Kidney (tissue), 14 donors: Measurements from ENCODE around the gene RPS6KB2. TPM values are rescaled to one million over a fixed set of nuclear protein-coding genes. Genes with fewer than 3 reads are reported as not detected.

Experiments
- DNase-seq, 5 donors: peaks; one replicate each; pipeline ENCODE4 v3.0.0-alpha.2; 2013 to 2020
- FAIRE-seq: peaks from 2 replicates; lab custom pipeline; 2012; peaks lifted over from hg19 to GRCh38; lab: Jason Lieb, UNC
- H3K27ac ChIP-seq, 2 donors: one replicate each; pipeline ENCODE4 v1.7.0; 2013; ENCODE audit warnings: low read depth in 2 of 2, low read length in 2 of 2, inconsistent platforms in 1 of 2
- H3K27me3 ChIP-seq: one replicate; pipeline ENCODE4 v1.7.1; 2013; ENCODE audit warnings: low read length, inconsistent platforms; ENCODE audit not compliant: control insufficient read depth, insufficient read depth
- H3K36me3 ChIP-seq, 3 donors: one replicate each; pipeline versions ENCODE4 v1.7.0 to v1.7.1; 2013; ENCODE audit warnings: low read length in 3 of 3, control low read depth in 1 of 3, inconsistent platforms in 1 of 3; ENCODE audit not compliant: insufficient read depth in 3 of 3, control insufficient read depth in 2 of 3
- H3K4me1 ChIP-seq, 3 donors: one replicate each; pipeline versions ENCODE4 v1.7.0 to v1.7.1; 2013; ENCODE audit warnings: low read length in 3 of 3, inconsistent platforms in 1 of 3, low read depth in 1 of 3; ENCODE audit not compliant: control insufficient read depth in 2 of 3, insufficient read depth in 2 of 3
- H3K4me3 ChIP-seq, 3 donors: one replicate each; pipeline versions ENCODE4 v1.7.0 to v1.8.1; 2013; ENCODE audit warnings: low read length in 3 of 3, control low read depth in 1 of 3, inconsistent platforms in 1 of 3
- H3K9ac ChIP-seq, 3 donors: one replicate each; pipeline versions ENCODE4 v1.7.0 to v1.7.1; 2013; ENCODE audit warnings: low read length in 3 of 3, control low read depth in 1 of 3, inconsistent platforms in 1 of 3
- H3K9me3 ChIP-seq, 3 donors: one replicate each; pipeline versions ENCODE4 v1.7.0 to v1.7.1; 2013; ENCODE audit warnings: low read length in 3 of 3, control low read depth in 1 of 3, inconsistent platforms in 1 of 3; ENCODE audit not compliant: control insufficient read depth in 2 of 3, insufficient read depth in 1 of 3
- intact Hi-C: fragments of 100-400 bp; cut with DNase I; formaldehyde crosslinking; loops from one replicate; pipeline ENCODE4 v1.11.1; 2022
- polyA plus RNA-seq: library from polyadenylated mRNA; stranded (reverse); fragments of 350-450 nt; fragmentation: Illumina TruSeq; extraction: RNeasy Lipid Tissue Mini Kit (QIAGEN cat#74804); gene quantifications from one replicate; pipeline ENCODE4 v1.2.3, GENCODE V29; 2014; ENCODE audit warnings: low read depth, low replicate concordance; ENCODE audit not compliant: insufficient read depth
- total RNA-seq: library from RNA; stranded (reverse); fragmentation: NEBNext Ultra II Directional; extraction: Animal tissue kit (Norgen Biotek cat#: 25700); gene quantifications from one replicate; pipeline ENCODE4 v1.2.1, GENCODE V29; 2021
- TF ChIP-seq, protein P1 (sequence below): IDR thresholded peaks from 3 replicates; pipeline ENCODE4 v1.5.1; 2012; ENCODE audit warnings: mild to moderate bottlenecking, moderate library complexity, borderline replicate concordance; ENCODE audit not compliant: insufficient read depth; ENCODE audit errors: extremely low read depth
- donor health status: control.
- donor health status: control.
- donor health status: control.
- donor health status: control.
- donor health status: control.
- donor health status: DM: yes; HTN: yes; CAD: no.
- donor health status: Normal renal cell carcinoma (clear cell type).

The RPS6KB2 gene
- total and polyA plus RNA-seq, 2 donors from 2014 or later, result 41.3 to 45.4 TPM

- DNase-seq (peak in 1 of 5 donors; percentile 85), FAIRE-seq (no peak)
- peaks cover 0 to 7% (median 0%) of the 10 kb centered on the region in 3 donors for H3K4me1 ChIP-seq
- no peaks in the 10 kb centered on the region for H3K27me3 ChIP-seq
- H3K9ac ChIP-seq, result no peak overlapping the region
- H3K36me3 ChIP-seq, result no peaks in the 10 kb centered on the region
- H3K27ac ChIP-seq, result no peak overlapping the region
- TF ChIP-seq, protein P1, sequence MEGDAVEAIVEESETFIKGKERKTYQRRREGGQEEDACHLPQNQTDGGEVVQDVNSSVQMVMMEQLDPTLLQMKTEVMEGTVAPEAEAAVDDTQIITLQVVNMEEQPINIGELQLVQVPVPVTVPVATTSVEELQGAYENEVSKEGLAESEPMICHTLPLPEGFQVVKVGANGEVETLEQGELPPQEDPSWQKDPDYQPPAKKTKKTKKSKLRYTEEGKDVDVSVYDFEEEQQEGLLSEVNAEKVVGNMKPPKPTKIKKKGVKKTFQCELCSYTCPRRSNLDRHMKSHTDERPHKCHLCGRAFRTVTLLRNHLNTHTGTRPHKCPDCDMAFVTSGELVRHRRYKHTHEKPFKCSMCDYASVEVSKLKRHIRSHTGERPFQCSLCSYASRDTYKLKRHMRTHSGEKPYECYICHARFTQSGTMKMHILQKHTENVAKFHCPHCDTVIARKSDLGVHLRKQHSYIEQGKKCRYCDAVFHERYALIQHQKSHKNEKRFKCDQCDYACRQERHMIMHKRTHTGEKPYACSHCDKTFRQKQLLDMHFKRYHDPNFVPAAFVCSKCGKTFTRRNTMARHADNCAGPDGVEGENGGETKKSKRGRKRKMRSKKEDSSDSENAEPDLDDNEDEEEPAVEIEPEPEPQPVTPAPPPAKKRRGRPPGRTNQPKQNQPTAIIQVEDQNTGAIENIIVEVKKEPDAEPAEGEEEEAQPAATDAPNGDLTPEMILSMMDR, result no peak
- intact Hi-C loops, result loop anchor here (5.0 kb wide), 1 partner anchor 38 kb away; no protein-coding TSS in a partner anchor
- no peaks in the 10 kb centered on the region for H3K9me3 ChIP-seq
- H3K4me3 ChIP-seq, result no peak overlapping the region
These were observed 43.4 kb upstream of the RPS6KB2 start for GRCh38 chr11:67384851-67385366.

DNA sequence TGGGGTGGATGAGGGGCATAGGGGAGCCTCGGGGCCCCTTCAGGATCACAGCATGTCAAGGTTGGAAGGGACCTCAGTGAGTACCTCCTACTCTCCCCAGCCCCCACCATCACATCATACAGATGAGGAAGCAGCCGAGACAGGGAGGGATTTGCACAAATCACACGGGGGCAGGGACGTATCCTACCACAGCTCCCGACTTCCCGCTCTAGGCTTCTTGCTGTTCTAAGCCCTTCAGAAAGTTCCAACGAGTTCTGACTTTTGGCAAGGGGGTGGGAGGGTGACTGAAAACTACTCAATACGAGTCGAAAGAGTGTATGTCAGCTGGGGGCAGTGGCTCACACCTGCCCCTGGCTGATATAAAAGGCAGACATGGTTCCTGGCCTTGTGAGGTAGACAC, 41.2 kb upstream of the RPS6KB2 start:
- intact Hi-C loops, result no loop called here
- FAIRE-seq (no peak), DNase-seq (no peak)
- Histone ChIP-seq H3K9ac (no peak overlapping the region), H3K4me1 (peaks cover 0 to 7% (median 0%) of the 10 kb centered on the region in 3 donors), H3K4me3 (no peak overlapping the region), H3K36me3 (no peaks in the 10 kb centered on the region), H3K9me3 (no peaks in the 10 kb centered on the region), H3K27ac (no peak overlapping the region), H3K27me3 (no peaks in the 10 kb centered on the region)
- TF ChIP-seq, protein P1, result no peak

DNA sequence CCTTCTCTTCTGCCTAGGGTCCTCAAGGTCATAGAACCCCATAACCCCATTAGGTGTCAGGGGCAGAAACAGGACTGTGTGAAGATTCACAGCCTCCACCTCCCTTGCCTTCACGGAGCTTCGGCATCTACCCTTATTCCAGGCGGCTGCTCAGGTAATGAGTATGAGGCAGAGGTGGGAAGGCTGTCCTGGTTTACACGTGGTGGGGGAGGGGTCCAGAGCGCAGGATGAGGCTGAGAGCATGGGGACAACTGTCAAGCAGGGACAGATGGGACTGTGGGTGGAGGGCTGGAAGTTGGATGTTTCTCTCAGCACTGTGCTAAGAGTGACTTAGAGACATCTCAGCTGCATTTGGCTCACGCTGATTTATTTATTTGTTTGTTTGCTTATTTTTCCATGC, 40.8 kb upstream of the RPS6KB2 start:
- peaks cover 0 to 9% (median 1%) of the 10 kb centered on the region in 3 donors for H3K4me1 ChIP-seq
- TF ChIP-seq, protein P1, result no peak
- H3K4me3 ChIP-seq, result no peak overlapping the region
- H3K9me3 ChIP-seq, result no peaks in the 10 kb centered on the region
- H3K9ac ChIP-seq, result no peak overlapping the region
- H3K27ac ChIP-seq, result no peak overlapping the region
- no peak for FAIRE-seq
- H3K36me3 ChIP-seq, result no peaks in the 10 kb centered on the region
- H3K27me3 ChIP-seq, result no peaks in the 10 kb centered on the region
- no peak for DNase-seq
- intact Hi-C loops, result no loop called here

- DNase-seq (peak in 4 of 5 donors; percentile 77 to 83 (median 82)), FAIRE-seq (no peak)
- TF ChIP-seq, protein P1, result peak; percentile 48
- H3K9ac ChIP-seq, result no peak overlapping the region
- H3K4me3 ChIP-seq, result no peak overlapping the region
- no peaks in the 10 kb centered on the region for H3K27me3 ChIP-seq
- H3K9me3 ChIP-seq, result no peaks in the 10 kb centered on the region
- H3K36me3 ChIP-seq, result no peaks in the 10 kb centered on the region
- intact Hi-C loops, result no loop called here
- H3K4me1 ChIP-seq, result peaks cover 0 to 14% (median 4%) of the 10 kb centered on the region in 3 donors
- H3K27ac ChIP-seq, result no peak overlapping the region
These were observed 38.8 kb upstream of the RPS6KB2 start for GRCh38 chr11:67389477-67389876.
